SH-SY5Y (cell line): ENCODE measurements around the gene RASL10A.

ENCODE experiments used
- GATA2 ChIP-seq: IDR thresholded peaks from 2 replicates; pipeline ENCODE4 v1.6.1; 2011; ENCODE audit warnings: mild to moderate bottlenecking, low read depth, low read length
- GATA3 ChIP-seq: IDR thresholded peaks from 2 replicates; pipeline ENCODE4 v1.6.1; 2011; ENCODE audit warnings: low read depth, mild to moderate bottlenecking, low read length, moderate library complexity

- TF ChIP-seq GATA2 (no peak), GATA3 (no peak)
Measured at GRCh38 chr22:29306835-29307595, 8.5 kb downstream of the RASL10A start.
